ENCODE results near the gene PCF11.

DNA sequence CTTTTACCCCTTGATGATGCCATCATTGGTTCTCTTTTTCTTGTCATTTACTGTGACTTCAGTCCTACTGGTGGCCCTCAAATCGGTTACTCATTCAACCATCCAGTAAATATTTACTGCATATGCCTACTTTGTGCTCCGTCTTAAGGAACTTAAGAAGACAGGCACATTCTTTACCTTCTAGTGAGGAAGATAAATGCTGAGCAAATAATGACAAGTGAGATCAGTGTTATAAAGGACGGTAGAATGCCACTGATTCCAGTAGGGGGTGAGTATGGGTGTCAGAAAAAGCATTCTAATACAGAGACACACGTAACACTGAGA, 38.2 kb downstream of the PCF11 start:
- TF ChIP-seq, protein P1, sequence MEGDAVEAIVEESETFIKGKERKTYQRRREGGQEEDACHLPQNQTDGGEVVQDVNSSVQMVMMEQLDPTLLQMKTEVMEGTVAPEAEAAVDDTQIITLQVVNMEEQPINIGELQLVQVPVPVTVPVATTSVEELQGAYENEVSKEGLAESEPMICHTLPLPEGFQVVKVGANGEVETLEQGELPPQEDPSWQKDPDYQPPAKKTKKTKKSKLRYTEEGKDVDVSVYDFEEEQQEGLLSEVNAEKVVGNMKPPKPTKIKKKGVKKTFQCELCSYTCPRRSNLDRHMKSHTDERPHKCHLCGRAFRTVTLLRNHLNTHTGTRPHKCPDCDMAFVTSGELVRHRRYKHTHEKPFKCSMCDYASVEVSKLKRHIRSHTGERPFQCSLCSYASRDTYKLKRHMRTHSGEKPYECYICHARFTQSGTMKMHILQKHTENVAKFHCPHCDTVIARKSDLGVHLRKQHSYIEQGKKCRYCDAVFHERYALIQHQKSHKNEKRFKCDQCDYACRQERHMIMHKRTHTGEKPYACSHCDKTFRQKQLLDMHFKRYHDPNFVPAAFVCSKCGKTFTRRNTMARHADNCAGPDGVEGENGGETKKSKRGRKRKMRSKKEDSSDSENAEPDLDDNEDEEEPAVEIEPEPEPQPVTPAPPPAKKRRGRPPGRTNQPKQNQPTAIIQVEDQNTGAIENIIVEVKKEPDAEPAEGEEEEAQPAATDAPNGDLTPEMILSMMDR (IDR thresholded peaks at IDR 0.05) = no peak
- TF ChIP-seq POLR2A (IDR thresholded peaks at IDR 0.05) = no peak

Measured in Peyer's patch (tissue), 4 donors.